GM10266 (cell line): ENCODE results near the gene TMEM273.

ENCODE experiments used
- DNase-seq: peaks from one replicate; pipeline ENCODE4 v3.0.0; 2012; ENCODE audit errors: extremely low spot score
- CTCF ChIP-seq: IDR thresholded peaks from 2 replicates; pipeline ENCODE4 v1.5.1; 2012; ENCODE audit warnings: mild to moderate bottlenecking, low read depth; ENCODE audit not compliant: control insufficient read depth, insufficient read depth; ENCODE audit errors: missing control alignments

Gene TMEM273

GRCh38 chr10:49227406-49227805 is 39.2 kb upstream of the TMEM273 start:
- TF ChIP-seq CTCF, result no peak

GRCh38 chr10:49226594-49226993 is 38.4 kb upstream of the TMEM273 start:
- no peak for TF ChIP-seq CTCF
- no peak for DNase-seq

More at GRCh38 chr10:49227406-49227805, 39.2 kb upstream of the TMEM273 start:
- no peak for DNase-seq

- DNase-seq, result no peak
- no peak for TF ChIP-seq CTCF
Observed at GRCh38 chr10:49225218-49225876, 37.2 kb upstream of the TMEM273 start.

GRCh38 chr10:49223205-49223604 is 35.0 kb upstream of the TMEM273 start:
- no peak for TF ChIP-seq CTCF
- no peak for DNase-seq

GRCh38 chr10:49222170-49222569 is 34.0 kb upstream of the TMEM273 start:
- DNase-seq, result no peak

GRCh38 chr10:49220679-49221078 is 32.5 kb upstream of the TMEM273 start:
- TF ChIP-seq CTCF, result no peak
- DNase-seq, result no peak

More at GRCh38 chr10:49222170-49222569, 34.0 kb upstream of the TMEM273 start:
- TF ChIP-seq CTCF, result no peak

GRCh38 chr10:49220031-49220430 is 31.8 kb upstream of the TMEM273 start:
- no peak for TF ChIP-seq CTCF
- no peak for DNase-seq
